ENCODE measurements around the gene PCNX2.
"Not testable (repeated sequence)": the region's sequence is repeated elsewhere in the genome, so short reads cannot be mapped to it uniquely, and the experiment has no call there.

The PCNX2 gene

GRCh38 chr1:233097546-233097945, 198.0 kb downstream of the PCNX2 start:
- no peak for DNase-seq

- DNase-seq = no peak
Measured at GRCh38 chr1:233094691-233095090, 200.8 kb downstream of the PCNX2 start.

DNA sequence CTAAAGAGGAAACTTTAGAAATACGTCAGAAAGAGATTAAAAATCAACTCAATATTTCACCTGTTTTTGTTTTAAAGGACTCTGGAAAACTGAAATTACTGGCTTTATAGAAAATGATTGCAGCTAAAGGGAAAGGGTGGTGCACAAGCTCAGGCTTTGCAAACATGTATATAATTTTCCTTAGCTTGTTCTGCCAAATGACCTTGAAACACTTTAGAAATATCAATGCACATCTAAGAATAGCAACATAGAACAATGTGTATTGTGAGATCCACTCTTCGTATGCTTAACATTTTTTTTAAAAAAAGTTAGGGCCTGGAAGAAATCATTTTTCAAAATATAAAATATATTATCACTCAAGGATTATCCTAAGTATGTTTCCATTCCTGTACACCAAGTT, 201.3 kb downstream of the PCNX2 start:
- DNase-seq = no peak

- no peak for DNase-seq
Measured at GRCh38 chr1:233090746-233091494, 204.6 kb downstream of the PCNX2 start.

GRCh38 chr1:233089251-233089650, 206.3 kb downstream of the PCNX2 start:
- no peak for DNase-seq

- no peak for DNase-seq
Measured at GRCh38 chr1:233088613-233089012, 206.9 kb downstream of the PCNX2 start.

DNA sequence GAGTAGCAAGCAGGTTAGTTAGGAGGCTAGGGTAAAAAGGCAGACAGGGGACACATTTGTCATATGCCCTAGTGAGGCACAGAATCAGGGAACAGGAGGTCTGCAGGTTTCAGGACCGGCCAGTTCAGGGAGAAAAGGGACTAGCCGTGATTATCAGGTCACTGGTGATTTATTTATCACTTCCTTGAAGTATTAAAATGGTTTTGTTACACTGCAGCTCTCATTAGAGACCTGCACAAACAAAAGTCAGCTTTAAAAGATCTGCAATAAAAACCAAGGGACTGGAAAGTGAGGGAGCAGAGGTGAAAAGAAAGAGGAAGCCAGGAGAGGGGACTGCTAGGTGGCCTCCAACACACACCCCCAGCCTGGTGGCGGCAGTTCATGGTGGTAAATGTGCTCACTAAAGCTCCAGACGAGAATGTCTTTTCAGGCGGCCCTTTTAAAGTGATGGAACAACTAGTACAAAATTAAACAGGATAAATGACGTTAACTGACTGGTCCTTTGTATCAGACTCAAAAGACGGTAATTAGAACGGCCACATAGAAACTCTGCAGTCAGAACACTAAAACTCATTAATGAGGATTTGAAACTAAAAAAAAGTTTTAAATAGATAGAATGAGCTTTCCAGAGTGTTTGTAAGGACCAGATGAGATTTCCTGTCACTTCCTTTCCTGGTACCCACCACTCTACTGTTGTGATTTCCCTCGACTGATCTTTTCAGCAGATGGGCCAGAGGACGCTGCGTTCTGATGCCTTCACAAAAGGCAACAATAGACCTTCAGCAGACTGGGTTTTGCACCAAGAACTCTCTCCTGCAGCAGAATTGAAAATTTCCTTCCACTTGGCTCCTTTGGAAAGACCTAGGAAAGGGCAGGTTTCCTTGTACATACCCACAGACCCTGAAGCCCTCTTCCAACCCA, 208.3 kb downstream of the PCNX2 start:
- no peak for DNase-seq

GRCh38 chr1:233085566-233085965, 210.0 kb downstream of the PCNX2 start:
- DNase-seq = no peak

DNA sequence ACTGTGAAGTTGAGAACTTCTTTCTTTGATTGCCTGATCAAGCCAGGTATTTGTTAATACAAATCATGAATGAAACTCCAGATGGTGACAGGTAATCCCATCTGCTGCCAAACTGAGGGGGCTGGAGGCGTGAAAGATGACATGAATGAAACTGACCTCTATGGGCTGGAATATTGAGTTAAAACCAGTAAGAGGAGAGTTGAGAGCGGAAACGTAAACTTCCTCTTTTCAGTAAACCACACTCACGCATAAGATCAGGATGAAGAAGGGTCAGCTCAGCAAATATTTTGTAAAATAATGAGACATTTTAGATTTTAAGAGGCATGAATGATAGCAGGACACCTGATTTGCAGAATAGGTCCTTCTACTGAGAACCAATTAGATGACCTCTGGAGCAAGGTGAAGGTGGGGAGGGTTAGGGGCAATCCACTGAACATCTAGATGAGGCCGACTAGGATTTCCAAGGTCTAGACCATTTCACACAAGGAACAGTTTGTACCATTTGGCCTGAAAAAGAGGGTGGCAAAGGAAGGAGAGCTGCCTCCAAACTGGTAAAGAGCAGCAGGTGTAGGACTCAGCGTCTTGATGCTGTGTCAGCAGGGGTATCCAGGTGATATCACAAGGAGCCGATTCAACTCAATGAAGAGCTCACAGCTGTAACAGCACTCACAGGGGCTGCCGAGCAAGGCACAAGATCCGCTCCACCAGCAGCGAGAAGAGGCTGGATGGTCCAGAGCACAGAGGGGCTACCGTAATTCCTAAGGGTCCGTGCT, 212.6 kb downstream of the PCNX2 start:
- DNase-seq = peak; percentile 37 to 70 (median 68)

DNA sequence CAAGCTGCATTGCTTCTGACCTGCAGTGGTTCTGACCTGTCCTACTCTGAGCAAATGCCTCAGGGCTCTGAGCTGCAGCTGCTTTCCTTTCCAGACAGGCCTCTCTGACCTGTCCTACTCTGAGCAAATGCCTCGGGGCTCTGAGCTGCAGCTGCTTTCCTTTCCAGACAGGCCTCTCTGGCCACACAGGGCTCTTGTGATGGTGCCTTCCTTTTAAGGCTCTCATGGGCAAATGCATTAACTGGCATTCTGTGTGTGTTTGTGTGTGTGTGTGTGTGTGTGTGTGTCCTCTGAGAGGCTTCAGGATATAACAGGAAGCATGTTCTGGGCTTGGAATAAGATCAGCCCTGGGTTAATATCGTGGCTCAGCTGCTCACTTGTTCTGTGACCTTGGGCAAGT, 213.8 kb downstream of the PCNX2 start:
- DNase-seq = peak in 1 of 3 donors; percentile 12

GRCh38 chr1:233080827-233081226, 214.7 kb downstream of the PCNX2 start:
- not testable (repeated sequence) for DNase-seq

GRCh38 chr1:233080286-233080685, 215.2 kb downstream of the PCNX2 start:
- no peak for DNase-seq

- no peak for DNase-seq
Measured at GRCh38 chr1:233079574-233079973, 216.0 kb downstream of the PCNX2 start.

DNA sequence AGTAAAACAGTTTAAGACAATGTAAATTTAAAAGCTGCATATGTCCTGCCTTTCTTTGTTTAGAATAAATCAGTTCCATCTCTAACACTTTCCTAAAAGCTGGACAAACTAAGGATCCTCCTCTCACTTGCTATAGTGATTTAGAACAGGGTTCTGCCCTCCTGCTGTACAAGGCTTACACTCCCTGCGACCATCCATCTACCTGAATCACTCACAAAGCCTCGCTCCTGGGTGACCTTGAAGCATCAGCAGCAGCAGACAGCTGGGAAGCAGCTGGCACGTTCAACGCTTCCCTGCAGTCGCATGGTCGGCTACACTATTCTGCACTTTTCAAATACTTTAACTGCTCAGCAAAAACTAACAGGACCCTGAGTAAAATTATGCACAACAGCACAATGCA, 217.1 kb downstream of the PCNX2 start:
- DNase-seq = no peak

GRCh38 chr1:233075915-233076295, 219.6 kb downstream of the PCNX2 start:
- no peak for DNase-seq

DNA sequence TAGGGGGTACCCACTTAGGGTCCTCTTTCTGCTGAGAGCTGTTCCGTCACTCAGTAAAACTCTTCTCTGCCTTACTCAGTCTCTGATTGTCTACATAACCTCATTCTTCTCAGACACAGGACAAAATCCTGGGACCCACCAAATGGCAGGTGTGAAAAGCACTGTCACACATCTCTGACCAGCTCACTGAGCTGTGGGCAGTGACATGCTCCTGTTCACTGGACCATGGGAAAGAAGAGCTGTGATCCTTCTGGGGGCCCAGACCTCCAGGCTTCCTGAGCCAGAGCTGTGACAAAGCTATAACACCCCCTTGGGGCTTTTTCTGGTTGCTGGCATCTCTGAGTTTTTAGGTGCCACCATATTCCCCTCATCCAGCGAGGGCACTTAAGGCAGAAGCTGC, 229.4 kb downstream of the PCNX2 start:
- DNase-seq = no peak

DNA sequence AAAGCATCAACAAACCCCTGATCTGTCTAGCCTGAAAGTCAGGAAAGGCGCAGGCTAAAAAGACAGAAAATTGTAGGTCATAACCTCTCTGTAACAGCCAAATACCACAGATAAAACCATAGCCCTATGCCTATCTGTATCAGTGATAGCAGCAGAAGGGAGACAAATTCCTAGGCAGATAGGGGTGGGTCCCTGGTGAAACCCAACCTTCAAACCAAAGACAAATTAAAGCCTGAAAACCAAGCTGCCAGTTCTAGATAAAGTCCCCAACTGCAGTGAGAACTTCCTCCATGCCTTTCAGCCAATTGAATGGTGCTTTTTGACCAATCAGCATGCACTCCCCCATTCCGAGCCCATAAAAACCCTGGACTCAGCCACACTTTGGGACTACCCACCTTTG, 229.8 kb downstream of the PCNX2 start:
- no peak for DNase-seq

- DNase-seq = no peak
Measured at GRCh38 chr1:233064988-233065387, 230.5 kb downstream of the PCNX2 start.

- DNase-seq = no peak
Measured at GRCh38 chr1:233063462-233063861, 232.1 kb downstream of the PCNX2 start.

GRCh38 chr1:233061265-233061664, 234.3 kb downstream of the PCNX2 start:
- no peak for DNase-seq

- DNase-seq = no peak
Measured at GRCh38 chr1:233060461-233060994, 235.0 kb downstream of the PCNX2 start.

- DNase-seq = no peak
Measured at GRCh38 chr1:233057836-233058235, 237.7 kb downstream of the PCNX2 start.

All from suppressor macrophage treated with lipopolysaccharide for 1 hour (primary cell).